DMS 273 (cell line): ENCODE data around the gene TSPAN11.

Source experiments
- DNase-seq: peaks from one replicate; lab custom pipeline; 2025; ENCODE audit not compliant: unreplicated experiment; lab: John Stamatoyannopoulos, UW

TSPAN11 gene

DNA sequence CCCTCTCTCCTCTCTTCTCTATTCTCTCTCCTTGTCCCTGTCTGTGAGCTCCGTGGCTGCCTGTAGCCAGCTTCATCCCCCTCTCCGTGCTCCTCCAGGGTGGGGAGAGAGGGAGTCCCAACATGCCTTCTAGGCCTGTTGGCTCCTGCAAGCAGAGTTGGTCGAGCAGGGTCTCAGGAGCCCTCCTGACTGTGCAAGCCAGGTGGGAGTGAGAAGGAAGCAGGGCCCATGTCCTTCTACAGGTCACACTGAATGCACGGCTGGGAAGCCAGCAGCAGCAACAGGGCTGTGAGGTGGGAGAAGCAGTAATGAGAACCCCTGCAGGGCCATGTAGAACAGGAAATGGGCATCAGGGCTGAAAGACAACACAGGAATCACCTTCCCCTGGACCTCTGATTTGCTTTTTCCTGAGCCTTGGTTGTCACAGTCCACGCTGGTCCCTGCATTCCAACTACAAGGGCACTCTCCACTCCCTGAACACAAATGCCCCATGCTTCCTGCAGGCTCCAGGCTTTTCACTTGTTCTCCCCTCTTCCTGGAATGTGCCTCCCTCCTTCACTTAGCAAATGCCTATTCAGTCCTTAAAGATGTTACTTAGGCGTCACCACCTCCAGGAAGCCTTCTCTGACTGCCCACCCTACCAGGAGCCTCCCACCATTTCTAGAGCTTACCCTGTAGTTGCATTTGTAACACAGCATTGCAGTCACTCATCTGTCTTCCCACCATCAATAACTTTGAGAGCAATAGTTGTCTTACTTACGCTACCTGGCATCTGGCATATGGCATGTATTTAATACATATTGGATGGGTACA, 51.2 kb downstream of the TSPAN11 start:
- no peak for DNase-seq

DNA sequence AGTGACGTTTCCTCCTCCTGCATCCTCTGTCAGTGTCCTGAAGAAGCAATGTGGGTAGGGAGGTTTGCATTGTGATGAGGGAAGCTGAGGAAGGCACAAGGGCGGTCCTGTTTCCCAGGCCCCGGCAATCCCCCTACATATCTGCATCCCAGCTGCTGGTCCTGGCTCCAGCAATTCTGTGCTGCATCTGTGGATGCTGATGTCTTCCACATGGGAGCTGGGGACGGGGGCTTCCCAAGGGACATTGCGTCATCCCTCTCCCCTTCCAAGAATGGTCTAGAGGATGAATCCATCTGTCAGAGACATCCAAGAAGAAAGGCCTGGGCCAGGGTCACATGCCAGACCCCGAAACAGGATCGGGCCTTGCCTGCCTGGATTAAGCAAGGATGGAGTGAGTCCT, 52.1 kb downstream of the TSPAN11 start:
- DNase-seq = peak; percentile 13

DNA sequence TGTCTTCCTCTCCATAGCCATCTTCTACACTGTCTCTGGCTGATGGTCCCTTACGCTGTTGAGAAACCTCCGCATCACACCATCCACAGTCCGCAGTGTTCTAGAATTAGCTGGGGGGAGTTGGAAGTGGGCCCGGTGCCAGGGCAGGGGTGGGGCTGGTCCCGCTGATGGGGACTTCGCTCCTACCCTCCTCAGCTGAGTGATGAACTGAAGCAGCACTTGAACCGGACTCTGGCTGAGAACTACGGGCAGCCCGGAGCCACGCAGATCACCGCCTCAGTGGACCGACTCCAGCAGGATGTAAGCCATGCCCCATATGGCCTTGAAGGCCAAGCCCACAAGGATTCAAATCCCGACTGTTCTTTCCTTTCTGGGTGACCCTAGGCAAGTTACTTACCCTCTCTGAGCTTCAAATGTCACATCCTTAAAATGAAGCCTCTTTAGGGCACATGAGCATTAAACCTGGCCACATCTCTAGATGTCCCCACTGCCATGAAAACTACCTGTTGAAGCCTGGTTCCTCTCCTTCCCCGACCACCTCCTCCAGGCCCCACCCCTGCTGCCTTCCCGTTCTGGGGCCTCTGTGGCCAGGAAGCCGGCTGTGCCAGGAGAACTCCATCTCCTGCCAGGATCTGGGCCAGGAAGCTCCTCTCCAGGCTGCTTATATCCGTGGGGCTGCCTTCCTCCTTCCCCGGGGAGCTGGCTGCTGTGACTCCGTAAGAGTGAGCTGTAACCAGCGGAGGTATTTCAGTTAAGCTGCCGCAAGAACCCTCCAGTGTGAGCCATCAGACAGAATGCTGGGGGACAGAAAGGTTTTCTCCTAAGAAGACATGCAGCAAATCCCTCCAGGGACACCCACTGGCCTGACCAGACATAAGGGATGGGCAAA, 53.1 kb downstream of the TSPAN11 start:
- peak; percentile 19 for DNase-seq

DNA sequence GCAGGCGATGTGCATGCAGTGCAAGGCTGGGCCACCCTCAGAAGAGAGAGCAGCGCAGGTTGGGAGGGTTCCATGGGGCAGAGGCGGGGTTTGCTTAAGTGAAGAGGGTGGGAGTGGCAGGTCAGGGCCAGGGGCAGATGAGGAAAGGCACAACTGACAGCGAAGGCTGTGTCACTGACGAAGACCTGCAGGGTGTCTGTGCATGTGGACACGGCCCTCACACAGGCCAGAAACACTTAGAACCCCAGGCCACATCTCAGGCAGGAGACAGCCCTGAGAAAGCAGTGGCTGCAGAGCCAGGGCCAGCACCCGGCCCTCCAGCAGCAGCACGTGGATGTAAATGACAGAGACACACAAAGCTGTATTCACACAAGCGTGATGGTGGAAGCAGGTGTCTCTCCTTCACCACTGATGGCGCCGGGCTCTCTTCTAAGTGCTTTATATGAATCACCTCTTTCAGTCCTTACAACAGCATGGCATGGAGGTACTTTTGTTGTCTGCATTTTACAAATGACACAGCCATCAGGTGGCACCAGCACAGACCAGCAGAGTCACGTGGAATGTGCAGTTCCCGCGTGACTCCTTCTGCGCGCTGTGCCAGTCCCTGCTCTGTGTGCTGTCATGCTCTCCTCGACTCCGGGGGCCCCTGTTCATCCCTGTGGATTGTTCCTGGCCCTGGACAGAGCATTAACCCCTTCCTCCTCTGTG, 54.6 kb downstream of the TSPAN11 start:
- DNase-seq = peak; percentile 5

DNA sequence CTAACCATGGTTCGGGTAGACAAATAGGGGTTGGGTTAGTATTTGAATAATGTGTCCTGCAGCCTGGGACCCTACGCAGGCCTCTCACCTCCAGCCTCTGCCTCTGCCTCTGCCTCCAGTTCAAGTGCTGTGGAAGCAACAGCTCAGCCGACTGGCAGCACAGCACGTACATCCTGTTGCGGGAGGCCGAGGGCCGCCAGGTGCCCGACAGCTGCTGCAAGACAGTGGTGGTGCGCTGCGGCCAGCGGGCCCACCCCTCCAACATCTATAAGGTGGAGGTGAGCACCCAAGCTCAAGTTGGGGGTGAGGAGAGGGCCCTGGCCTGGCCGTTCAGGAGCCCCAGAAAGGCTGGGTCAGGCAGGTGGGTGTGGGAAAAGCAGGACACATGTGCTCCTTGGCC, 55.9 kb downstream of the TSPAN11 start:
- no peak for DNase-seq

DNA sequence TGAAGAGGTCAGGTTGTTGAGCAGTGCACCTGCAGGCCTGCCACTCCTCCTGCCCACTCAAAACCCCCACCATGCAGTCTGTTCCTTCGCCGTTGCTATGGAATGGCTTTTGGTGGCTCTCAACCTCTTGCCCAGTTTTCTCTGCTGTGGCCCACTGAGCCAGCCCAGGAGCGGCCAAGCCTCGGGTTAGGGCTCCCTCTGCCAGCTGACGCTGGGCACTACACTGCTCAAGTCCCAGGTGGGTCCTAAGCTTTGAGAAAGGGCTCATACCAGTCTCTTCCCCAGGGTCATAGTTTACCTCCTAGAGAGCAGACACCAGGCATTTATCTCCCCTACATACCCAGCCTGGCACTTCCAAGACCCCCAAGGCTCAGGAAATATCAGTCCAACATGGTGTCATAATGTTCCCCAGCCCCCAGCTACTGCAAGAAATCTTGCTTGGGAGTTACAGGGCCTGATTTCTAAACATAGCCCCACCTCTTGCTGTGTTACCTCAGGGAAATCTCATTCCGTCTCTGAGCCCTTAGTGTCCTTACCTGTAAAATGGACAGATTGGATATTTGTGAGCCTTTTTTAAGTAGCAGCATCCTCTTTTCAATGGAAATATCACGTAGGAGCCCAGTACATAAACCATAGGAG, 59.4 kb downstream of the TSPAN11 start:
- DNase-seq = peak; percentile 81

DNA sequence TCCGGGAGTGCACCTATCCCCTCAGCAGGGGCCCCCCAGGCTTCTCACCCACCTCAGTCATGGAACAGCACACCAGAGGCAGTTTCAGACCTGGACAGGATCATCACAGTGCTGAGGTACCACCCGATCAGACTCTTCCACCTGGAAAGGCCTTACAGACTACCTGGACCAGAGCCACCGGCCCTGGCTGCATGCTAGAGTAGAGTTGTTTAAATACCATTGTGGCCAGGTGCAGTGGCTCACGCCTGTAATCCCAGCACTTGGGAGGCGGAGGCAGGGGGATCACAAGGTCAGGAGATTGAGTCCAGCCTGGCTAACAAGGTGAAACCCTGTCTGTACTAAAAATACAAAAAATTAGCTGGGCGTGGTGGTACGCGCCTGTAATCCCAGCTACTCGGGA, 61.5 kb downstream of the TSPAN11 start:
- DNase-seq = peak; percentile 29

DNA sequence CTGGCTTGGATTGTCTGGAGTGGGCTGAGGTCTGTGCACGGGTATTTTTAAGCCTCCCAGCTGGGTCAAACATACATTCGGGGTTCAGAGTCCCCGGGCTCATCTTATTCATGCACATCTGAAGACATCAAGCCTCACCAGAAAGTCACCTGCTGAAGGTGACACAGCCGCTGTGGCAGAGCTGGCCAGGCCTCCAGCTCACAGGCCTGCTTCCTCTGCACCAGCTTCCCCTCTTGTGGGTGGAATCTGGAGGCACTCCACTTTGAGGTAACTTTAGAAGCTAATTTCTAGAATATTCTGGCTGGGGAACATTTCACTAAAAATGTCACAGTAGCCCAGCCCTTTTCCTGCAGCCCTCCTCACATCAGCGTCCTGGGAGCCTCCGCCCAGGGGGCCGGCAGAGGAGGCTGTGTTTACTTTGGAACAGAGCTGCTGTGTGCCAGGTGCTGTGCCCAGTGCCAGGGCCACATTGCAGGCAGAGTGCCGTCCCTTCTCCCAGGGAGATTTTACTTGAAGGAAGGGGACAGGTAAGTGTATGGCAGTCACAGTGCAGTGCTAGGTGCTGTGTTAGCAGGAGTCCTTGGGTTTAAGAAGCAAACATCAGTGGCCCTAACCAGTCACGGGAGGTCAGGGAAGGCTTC, 62.2 kb downstream of the TSPAN11 start:
- DNase-seq = peak; percentile 9

DNA sequence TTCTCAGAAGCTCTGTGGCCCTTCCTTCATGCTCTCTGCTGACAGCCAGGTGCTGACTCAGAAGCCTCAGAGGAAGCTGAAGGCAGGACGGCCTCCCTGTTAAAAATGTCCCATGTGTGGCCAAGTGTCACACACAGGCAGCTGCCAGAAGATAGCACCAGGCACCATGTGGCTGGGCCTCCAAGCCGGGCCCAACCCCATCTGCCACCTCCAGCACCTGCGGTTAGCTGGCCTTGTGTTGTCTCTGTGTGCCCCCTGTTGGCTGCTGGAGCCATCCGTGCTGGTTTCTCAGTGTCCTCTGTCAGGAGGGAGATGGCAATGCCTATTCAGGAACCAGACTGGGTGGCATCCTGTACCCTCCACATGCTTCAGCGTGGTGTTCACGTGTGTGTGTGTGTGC, 63.2 kb downstream of the TSPAN11 start:
- DNase-seq = peak; percentile 94

DNA sequence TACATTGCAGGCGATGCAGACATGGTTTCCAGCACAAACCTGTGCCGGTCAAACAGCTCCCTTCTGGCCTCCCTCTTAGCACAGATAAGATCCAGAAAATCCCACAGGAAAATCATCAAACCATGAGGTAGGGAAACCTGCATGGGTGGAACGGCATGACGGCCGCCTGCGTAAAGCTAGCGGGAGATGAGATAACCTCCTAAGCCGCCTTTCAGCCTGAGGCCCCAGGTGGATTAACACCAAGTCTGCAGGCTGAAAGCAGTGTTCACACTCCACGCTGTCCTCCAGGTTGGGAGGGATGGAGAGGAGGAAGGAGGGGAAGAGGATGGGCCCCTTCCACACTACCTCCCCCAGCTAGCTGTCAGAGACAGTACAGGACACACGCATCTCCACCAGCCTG, 63.8 kb downstream of the TSPAN11 start:
- peak; percentile 33 for DNase-seq

DNA sequence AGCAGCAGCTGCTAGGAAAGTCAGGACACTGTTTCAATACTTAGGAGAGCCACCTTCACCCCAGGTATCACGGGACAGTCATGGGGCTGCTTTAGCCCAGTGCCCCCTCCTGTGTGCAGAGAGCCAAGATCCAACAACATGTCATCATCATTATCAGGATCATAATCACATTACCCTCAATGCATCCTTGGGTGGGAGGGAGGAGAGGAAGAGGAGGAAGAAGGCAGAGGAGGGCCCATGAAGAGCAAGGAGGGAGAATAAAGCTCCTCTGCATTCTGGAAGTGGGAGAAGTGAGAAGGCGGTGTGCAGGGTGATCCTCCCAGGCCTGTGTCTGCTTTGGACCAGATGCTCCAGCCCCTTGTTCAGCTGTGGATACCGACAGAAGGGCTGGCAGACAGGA, 64.2 kb downstream of the TSPAN11 start:
- peak; percentile 62 for DNase-seq

DNA sequence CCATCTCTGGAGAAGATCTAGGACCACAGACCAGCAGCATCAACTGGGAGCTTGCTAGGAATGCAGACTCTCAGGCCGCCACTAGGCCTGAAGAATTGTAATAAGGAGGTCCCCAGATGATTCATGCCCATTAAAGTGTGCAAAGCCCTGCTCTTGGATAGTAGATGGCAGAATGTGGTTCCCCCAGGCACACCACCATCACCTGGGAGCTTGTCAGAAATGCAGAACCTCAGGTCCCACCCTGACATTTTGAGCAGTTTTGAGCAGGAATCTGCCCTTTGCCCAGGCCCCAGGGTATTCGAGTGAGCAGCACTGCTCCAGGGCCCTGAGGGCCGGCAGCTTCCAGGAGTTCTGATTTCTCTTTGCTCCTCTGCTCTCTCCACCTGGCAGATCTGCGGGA, 64.9 kb downstream of the TSPAN11 start:
- DNase-seq = no peak

DNA sequence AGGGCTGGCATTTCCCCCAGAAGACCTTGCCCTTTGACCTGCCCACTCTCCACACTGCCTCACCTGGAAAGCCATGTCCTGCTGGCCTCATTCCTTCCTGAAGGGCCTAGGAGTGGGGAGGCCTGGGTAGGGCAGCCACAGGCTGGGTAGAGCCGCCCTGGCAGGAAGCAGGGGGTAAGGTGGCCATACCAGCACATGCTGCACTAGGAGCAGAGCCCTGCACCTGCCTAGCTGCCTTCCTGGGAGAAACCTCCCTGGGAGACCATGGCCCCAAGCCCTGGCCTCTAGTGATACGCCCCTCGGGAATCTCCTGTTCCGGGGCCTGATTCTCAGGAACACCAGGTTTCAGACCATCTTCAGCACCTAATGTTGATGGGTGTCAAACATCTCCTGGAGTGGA, 65.8 kb downstream of the TSPAN11 start:
- DNase-seq = no peak

DNA sequence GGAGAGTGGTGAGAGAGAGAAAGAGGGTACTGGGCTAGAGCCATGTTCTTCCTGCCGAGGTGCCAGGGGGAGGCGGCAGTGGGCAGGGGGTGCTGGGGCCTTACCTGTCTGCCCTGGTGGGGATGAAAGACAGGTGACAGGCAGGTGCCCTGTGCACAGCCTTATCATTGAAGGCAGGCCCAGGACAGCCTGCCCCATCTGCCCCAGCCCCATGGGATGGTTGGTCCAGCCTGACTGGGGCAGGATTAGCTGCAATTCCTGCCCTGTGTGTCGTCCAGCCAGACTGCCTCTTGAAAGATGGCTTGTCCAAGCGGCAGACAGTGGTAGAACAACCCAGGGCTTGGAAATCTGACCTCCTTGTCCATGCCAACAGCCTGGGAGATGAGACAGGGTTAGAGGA, 67.2 kb downstream of the TSPAN11 start:
- DNase-seq = no peak

DNA sequence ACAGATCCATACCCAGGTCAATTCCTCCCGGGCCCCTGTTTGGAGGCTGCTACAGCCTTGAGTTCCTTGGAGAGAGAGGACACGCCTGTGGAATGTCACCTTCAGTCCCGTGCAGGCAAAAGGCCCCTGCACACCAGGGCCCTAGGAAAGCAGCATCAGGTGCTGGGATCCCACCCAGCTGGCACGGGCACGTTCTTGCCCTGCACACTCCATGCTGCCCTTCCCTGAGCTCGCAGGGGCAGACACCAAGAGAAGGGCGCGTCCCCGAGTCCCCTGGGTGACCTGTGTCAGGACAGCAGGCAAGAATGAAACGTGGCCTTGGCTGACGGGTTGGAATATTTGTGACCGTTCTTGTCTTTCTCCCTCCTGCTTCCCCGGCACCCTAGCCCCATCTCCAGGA, 67.7 kb downstream of the TSPAN11 start:
- no peak for DNase-seq

DNA sequence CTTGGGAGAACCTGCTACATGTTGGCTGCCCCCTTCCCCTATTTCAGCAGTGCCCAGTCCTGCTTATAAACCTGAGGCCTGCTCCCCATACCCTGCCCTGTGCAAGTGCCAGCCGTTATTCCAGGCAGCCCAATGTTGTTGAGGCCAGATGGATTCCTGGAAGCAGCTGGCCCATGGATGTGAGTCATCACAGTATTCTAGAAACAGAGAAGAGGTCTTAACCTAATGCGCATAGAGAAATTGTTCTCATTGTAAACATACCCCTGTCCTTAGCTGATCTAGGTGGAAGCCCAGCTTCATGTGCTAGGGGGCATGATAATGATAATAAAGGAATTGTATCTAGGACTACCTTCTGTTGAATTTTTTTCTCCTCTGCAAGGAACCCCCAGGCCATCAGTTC, 69.7 kb downstream of the TSPAN11 start:
- peak; percentile 88 for DNase-seq

DNA sequence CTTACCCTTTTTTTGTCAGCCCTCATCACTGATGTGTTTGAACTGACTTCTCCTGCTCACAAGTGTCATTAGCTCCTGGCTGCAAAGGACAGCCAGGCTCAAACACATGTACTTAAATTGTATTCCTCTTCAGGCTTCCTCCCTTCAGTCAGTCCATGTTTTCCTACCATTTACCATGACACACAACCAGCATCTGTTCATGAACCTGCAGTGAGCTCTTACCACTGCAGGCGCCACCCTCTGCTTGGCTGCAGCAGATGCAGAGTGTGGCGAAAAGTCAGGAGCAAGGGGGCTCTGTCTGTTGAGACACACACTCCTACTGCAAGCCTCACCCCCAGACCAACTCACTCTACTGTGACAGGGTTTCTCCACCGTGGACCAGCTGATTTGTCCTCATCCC, 70.2 kb downstream of the TSPAN11 start:
- peak; percentile 82 for DNase-seq

DNA sequence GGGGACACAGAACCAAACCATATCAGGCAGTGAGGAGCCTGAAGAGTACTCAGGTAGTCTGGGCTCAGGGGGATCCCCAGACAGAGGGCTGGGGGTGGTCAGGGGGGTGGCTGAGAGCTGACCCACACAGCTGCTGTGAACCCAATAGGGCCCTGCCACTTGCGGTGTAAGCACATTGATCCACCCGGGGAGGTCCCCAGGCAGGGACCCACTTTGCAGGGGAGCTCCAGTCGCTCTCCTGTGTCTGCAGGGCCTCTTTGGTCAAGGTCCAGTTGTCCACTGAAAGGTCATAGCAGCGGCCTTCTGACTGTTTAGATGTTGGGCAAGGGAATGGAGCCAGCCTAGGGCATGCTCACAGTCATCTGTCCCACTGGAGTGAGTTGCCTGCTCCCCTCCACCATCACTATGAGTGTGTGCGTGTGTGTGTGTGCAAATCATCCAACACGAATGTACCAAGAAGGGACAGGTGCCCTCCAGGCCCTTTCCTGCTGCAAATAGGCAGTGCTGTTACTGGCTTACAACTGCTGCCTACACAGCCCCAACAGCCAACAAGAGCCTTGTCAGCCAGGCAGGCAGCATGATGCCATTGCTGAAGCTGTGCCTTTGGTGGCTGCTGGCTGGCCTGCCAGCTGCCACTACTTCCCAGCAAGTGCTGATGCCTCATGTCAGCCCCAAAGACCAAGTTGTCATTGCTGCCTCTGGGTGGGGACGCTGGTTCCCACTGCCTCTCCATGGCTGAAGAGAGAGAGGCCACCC, 71.3 kb downstream of the TSPAN11 start:
- peak; percentile 23 for DNase-seq

DNA sequence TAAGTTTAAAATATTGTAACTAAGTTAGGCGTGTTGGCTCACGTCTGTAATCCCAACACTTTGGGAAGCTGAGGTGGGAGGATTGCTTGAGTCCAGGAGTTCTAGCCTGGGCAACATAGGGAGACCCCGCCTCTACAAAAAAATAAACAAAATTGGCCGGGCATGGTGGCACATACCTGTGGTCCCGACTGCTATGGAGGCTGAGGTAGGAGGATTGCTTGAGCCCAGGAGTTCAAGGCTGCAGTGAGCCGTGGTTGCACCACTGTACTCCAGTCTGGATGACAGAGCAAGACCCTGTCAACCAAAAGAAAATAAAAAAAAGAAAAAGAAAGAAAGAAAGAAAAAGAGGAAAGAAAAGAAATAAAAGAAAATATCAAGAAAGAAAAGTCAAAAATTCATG, 72.5 kb downstream of the TSPAN11 start:
- no peak for DNase-seq

DNA sequence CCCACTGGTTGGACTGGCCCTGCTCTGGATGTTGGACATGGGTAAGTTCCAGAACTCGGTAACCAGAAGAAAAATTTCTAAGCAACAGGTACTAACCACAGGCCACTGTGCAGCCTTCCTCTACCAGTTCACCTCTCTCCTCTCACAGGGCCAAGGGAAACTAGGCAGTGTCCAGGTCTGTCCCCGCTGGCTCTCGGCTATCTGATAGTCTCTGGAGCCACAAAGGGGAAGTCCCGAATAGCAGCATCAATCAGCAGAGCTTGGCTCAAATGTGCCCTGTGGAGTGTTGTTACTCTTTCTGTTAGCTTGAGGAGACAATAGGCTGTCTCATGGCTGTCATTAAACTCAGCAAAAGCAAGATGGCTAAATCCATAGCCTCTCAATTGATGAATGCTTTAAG, 73.2 kb downstream of the TSPAN11 start:
- DNase-seq = no peak
